GM18499 (cell line): ENCODE results near the gene MAP2.

ENCODE experiments used
- ATAC-seq: cut with Tn5 transposase; IDR thresholded peaks from one replicate; pipeline ENCODE4 v1.9.1; 2021; ENCODE audit warnings: moderate number of reproducible peaks; ENCODE audit not compliant: insufficient read depth, unreplicated experiment

Gene MAP2

DNA sequence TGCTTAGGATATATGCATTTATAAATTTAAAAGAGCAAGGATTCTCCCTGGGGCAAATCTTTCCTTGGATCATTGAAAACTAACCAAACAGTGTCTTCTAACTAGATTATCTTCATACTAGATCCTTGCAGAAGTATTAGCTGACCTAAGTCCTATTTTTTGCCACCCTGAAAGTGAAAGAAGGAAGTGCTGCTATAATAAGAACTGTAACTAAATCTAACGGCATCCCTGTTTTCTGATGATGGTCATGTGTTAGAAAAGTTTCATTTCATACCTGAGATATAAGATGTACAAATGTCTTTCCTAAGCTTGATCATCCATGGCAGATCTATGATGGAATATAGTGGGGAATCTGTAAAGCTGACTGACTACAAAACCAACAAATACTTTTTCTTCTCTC, 102.7 kb downstream of the MAP2 start:
- no peak for ATAC-seq

GRCh38 chr2:209529579-209529978, 105.7 kb downstream of the MAP2 start:
- no peak for ATAC-seq

DNA sequence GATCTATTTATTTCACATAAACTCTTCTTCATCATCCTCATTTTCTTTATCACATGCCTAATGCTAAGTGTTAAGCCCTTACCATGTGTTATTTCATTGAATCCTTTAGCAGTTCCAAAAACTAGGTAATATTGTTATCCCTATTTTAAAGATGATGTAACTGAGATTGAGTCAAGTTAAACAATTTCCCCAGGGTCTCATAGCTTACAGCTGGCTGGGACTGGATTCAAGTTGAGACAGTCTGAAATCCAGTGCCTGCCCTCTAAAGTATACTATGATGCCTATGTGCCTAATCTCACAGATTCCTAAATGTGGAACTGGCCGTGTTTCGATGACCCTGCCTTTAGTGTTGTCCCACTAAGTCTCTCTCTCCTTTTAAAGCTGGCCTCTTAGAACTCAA, 108.5 kb downstream of the MAP2 start:
- no peak for ATAC-seq

GRCh38 chr2:209533391-209533790, 109.5 kb downstream of the MAP2 start:
- ATAC-seq, result no peak

DNA sequence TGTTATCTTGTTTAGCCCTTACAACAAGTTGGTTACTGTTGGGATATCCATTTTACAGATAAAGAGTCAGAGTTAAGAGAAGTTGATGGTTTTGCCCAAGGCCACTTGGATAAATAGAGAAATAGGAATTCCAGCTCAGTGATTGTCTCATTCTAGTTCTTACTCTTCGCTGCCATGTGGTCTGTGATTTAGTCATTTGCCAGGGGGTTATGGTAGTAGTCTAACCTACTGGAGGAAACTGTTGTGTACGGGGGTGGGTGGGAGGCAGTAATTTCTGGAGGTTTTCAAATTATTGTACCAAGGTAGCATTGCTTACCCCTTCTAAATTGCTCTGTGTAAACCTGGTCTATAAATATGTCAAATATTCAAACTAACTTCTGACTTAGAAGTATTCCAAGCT, 110.4 kb downstream of the MAP2 start:
- ATAC-seq, result no peak

DNA sequence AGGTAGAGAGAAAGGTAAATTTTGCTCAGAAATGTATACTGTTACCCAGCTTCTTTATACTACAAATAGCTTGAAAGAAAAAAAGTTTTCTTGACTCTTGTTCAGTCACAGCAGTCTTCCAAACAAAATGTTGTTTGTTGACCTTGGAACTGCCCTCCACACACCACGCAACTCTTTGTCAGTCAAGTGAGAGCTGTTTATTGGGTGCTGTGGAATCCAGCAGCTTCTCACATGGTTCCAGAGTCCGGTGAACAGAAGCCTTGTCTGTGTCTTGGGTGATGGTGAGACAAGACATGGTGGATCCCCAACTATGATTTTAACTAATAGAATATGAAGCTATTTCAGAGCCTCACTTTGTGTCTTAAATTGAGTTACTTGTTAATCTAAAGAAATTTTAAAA, 112.5 kb downstream of the MAP2 start:
- no peak for ATAC-seq

- ATAC-seq, result no peak
Observed at GRCh38 chr2:209547726-209548125, 123.9 kb downstream of the MAP2 start.

DNA sequence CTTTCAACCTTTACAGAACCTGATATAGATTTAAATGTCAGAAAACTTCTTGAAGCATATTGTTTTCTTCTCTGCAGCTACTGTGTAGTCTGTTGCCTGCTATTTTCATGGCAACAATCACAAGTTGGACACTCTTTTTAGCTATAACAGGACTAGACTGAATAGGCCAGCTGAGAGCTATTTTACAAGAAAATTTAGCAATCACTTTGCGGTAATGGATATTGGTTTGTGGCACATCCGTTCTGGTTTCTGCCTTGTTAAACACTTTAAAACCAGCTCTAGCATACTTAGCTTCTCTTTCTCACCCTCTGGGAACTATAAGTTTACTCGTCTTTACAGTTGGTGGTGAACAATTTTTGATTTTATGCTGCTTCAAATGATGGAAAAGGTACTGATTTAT, 125.7 kb downstream of the MAP2 start:
- ATAC-seq, result no peak

DNA sequence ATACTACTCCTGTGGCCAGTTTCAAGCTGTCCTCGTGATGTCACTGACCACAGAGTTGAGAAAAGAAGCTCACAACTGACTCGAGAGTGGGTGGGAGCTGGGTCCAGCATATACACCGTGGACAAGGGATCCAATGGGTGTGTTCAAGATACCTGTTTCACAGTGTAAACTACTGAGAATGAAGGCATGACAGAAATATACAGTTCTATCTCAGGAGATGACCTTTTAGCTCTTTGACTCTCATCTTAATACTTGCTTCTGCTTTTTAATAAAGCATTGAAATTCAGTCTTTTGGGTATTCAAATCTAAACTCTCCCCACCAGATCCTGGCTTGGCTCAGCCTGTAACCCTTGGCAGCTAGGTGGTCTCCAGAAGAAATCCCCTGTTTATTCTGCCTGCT, 130.1 kb downstream of the MAP2 start:
- no peak for ATAC-seq

GRCh38 chr2:209556354-209556961, 132.6 kb downstream of the MAP2 start:
- peak; percentile 49 for ATAC-seq

DNA sequence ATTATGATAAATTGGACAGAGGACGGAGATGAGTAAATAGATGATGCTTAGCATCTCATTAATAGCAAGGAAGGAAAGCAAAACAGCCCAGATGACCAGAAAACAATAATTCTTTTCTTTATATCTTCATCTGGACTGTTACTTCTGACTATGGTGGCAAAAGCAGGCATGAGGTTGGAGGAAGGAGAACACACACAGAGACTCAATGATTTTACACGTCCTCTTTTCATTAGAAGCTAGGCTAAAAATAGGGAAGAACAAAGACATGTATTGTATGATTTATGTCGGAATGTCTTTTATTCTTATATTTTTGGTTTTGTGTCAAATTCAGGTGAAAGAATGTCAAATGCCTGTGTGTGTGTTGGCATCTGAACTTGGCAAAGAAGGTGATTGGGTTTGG, 137.1 kb downstream of the MAP2 start:
- ATAC-seq, result no peak

DNA sequence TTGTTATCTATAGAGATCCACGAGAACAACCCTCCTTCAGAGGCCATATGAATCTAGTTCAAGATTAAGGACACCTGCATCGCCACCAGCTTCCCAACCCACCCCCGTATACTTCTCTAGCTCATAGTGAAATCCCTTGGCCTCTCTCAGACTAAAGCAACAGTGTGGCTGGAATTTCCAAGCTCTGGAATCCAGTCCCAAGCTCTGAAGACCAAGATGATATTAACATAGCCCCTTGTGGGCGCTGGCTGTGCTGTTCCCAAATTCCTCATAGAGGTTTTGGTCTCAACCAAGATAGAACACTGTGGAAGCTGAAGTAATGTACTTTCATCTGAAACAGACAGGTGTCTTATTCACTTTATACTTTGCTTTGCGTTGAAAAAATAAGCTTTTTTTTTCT, 139.6 kb downstream of the MAP2 start:
- ATAC-seq, result no peak

- no peak for ATAC-seq
Observed at GRCh38 chr2:209564816-209565215, 141.0 kb downstream of the MAP2 start.

DNA sequence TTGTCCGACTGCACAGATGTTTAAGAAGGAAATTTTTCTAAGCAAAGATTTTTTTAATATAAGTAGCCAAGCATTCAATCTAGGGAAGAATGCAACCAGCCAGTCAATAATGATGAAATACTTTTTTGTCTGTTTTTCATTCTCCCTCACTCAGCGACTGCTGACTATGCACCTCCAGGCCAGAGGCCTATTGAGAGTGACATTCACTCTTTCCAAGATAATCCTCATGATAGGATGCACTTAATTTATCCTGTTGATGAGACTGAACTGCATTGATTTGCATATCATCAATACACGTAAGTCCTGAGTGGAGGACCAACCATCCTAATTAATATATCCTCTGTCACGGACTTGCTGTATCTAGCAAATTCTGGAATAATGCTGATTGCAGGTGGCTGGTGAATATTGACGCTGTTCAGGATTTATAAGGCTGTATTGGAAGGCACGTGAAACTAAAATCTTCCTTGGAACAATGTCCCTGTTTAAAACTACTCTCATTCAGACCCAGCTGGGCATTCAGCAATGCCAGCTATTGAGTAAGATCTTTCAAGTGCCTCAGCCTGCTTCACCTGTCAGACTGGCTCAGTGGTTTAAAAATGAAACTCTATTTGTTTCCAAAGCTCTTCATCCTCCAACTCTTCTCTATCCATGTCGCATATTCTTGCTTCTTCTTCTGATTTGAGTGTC, 142.2 kb downstream of the MAP2 start:
- no peak for ATAC-seq

GRCh38 chr2:209570194-209570593, 146.3 kb downstream of the MAP2 start:
- no peak for ATAC-seq

- no peak for ATAC-seq
Observed at GRCh38 chr2:209574515-209574914, 150.7 kb downstream of the MAP2 start.

GRCh38 chr2:209577376-209578357, 153.8 kb downstream of the MAP2 start:
- no peak for ATAC-seq

GRCh38 chr2:209578394-209579001, 154.7 kb downstream of the MAP2 start:
- ATAC-seq, result no peak

DNA sequence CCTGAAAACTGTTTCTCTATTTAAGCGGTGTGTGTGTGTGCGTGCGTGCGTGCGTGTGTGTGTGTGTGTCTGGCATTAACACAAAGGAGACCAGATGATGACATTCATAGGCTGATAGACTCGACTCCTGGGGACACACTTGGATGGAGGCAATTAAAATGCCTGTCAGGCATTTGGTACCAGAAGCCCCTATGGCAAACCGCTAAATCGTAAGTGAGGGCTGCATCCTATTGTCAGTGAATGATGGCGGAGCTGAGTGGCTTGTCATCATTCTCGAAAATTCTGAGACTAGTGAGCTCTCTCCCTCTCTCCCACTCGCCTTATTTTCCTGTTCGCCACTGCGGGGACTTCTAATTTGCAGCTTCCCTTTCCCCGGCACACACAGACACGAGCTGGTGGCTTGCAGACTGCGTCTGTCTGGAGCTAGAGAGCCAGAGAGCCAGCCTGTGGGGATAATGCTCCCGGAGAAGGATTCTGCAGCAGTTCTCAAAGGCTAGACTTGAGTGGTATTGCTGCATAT, 155.4 kb downstream of the MAP2 start:
- ATAC-seq, result no peak

DNA sequence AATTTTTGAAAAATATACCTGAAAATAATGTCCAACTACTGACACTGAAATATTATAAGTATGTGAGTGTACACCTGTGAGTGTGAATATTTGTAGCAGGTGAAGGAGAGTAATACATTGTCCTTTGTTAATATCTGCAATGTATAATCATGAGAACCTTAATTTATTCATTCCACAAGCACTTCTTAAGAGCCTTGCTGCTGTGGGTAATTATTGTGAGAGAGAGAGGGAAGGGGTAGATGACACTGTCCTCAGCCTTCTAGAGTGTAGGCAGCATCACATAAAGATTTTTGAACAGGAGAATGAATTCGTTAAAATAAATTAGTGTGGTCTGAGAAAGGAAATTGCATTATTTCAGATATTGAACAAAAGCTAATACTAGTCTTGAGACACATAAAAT, 157.2 kb downstream of the MAP2 start:
- no peak for ATAC-seq

- ATAC-seq, result no peak
Observed at GRCh38 chr2:209582281-209582680, 158.4 kb downstream of the MAP2 start.
